ENCODE results near the gene PCBP3. TPM values are rescaled to one million over a fixed set of nuclear protein-coding genes. Genes with fewer than 3 reads are reported as not detected.

PCBP3 gene
- total and polyA plus RNA-seq, 2 of the 13 experiments (the other 11 are each of a cell fraction or from before 2014, with no cell fraction given): not detected

- BruUV-seq (replicated peaks): no TSS peak
- Histone ChIP-seq H3K4me1 (ENCODE audit: insufficient read depth, low read length) (peaks cover 31% of the 10 kb centered on the region), H2AFZ (ENCODE audit: low read length) (no peak overlapping the region), H3K27ac (ENCODE audit: extremely low read length, insufficient read depth, low read length) (no peak overlapping the region), H3K36me3 (replicated peaks in 1 of 2; ENCODE audit: control insufficient read depth in 1 of 2, insufficient read depth in 2 of 2, low read length in 2 of 2) (no peaks in the 10 kb centered on the region), H3K79me2 (ENCODE audit: insufficient read depth, low read length) (no peaks in the 10 kb centered on the region), H3K9me3 (ENCODE audit: low read length) (no peaks in the 10 kb centered on the region), H4K20me1 (ENCODE audit: insufficient read depth, low read length) (no peaks in the 10 kb centered on the region), H3K4me3 (replicated peaks in 1 of 3; ENCODE audit: insufficient read depth in 1 of 3, low read depth in 2 of 3, low read length in 3 of 3) (peak overlapping the region in 1 of 3 experiments; percentile 47; a peak in 1 of 6 replicates), H3K9ac (ENCODE audit: insufficient read depth, low read depth, low read length) (peak overlapping the region; percentile 35; the same call in 1 of the 2 replicates), H3K27me3 (ENCODE audit: control insufficient read depth in 1 of 2, insufficient read depth in 2 of 2, low read length in 2 of 2) (peaks cover 19 to 46% of the 10 kb centered on the region in 2 experiments), H3K4me2 (ENCODE audit: low read depth, low read length) (peak overlapping the region; percentile 61)
- ATAC-seq: peak; percentile 87
- intact Hi-C loops (cut with micrococcal nuclease; ENCODE audit: unreplicated experiment): loop anchor here (5.0 to 10.0 kb wide), 2 partner anchors 176 to 224 kb away; no protein-coding TSS in a partner anchor
- POLR2A ChIA-PET: no interaction called here
- DNase-seq (ENCODE audit: low spot score): peak; percentile 33
- WGBS (ENCODE audit: low lambda C conversion rate): 0% methylated on average over 3 of the region's 25 CpGs
- FAIRE-seq: no peak
- in situ Hi-C loops (cut with HindIII; ENCODE audit: extremely low pct_ligation_motif_present, low pct_unique_long_range_greater_than_20kb): loop anchor here (5.0 to 10.0 kb wide), 3 partner anchors 151 to 314 kb away; partner anchors contain the start of genes LSS, MCM3AP and YBEY
- CTCF ChIA-PET (ENCODE audit: low intra/inter-chr PET ratio, low total read pairs): no interaction called here
- peak; percentile 24; the same call in 1 of the 2 replicates for TF ChIP-seq ZNF770 (CRISPR knock-in tag; IDR thresholded peaks at IDR 0.05)
- no peak for TF ChIP-seq PHF8 (CRISPR knock-in tag; IDR thresholded peaks at IDR 0.05)
- peak; percentile 64; the same call in 1 of the 2 replicates for TF ChIP-seq HNRNPL (IDR thresholded peaks at IDR 0.05; ENCODE audit: low read depth, low read length)
- no peak for TF ChIP-seq MTA1 (CRISPR knock-in tag; IDR thresholded peaks at IDR 0.05; ENCODE audit: borderline replicate concordance)
- TF ChIP-seq BCL6 (CRISPR knock-in tag; IDR thresholded peaks at IDR 0.05): no peak
- 0 out of 2 replicates have a peak, but pooled peaks have one; percentile 35 for TF ChIP-seq EEA1 (CRISPR knock-in tag; IDR thresholded peaks at IDR 0.05; ENCODE audit: borderline replicate concordance)
- TF ChIP-seq TFDP2 (CRISPR knock-in tag; IDR thresholded peaks at IDR 0.05): no peak
- TF ChIP-seq TEAD3 (CRISPR knock-in tag; optimal IDR thresholded peaks at IDR 0.05; ENCODE audit: borderline replicate concordance): peak; percentile 8
- peak; percentile 44; the same call in 1 of the 2 replicates for TF ChIP-seq SPEN (CRISPR knock-in tag; IDR thresholded peaks at IDR 0.05; ENCODE audit: low read depth)
- no peak for TF ChIP-seq YEATS4 (CRISPR knock-in tag; IDR thresholded peaks at IDR 0.05; ENCODE audit: borderline replicate concordance)
- peak; percentile 49; the same call in 1 of the 2 replicates for TF ChIP-seq ZSCAN25 (CRISPR knock-in tag; IDR thresholded peaks at IDR 0.05)
- no peak for TF ChIP-seq ZNF788 (CRISPR knock-in tag; IDR thresholded peaks at IDR 0.05; ENCODE audit: borderline replicate concordance)
- TF ChIP-seq ZXDC (CRISPR knock-in tag; IDR thresholded peaks at IDR 0.05): no peak
- TF ChIP-seq SRSF4 (IDR thresholded peaks at IDR 0.05; ENCODE audit: low read depth, low read length, poor library complexity, severe bottlenecking): no peak
- TF ChIP-seq SIN3A (IDR thresholded peaks at IDR 0.05; ENCODE audit: borderline replicate concordance, low read depth, low read length): no peak
- peak; percentile 42; the same call in 1 of the 2 replicates for TF ChIP-seq KDM3A (CRISPR knock-in tag; IDR thresholded peaks at IDR 0.05; ENCODE audit: low read depth)
Observed at GRCh38 chr21:45970674-45971615, 327.4 kb downstream of the PCBP3 start.

Data from HepG2 (cell line).